ENCODE measurements around the gene RHOBTB1.
"Not testable (repeated sequence)": the region's sequence is repeated elsewhere in the genome, so short reads cannot be mapped to it uniquely, and the experiment has no call there.

The RHOBTB1 gene

DNA sequence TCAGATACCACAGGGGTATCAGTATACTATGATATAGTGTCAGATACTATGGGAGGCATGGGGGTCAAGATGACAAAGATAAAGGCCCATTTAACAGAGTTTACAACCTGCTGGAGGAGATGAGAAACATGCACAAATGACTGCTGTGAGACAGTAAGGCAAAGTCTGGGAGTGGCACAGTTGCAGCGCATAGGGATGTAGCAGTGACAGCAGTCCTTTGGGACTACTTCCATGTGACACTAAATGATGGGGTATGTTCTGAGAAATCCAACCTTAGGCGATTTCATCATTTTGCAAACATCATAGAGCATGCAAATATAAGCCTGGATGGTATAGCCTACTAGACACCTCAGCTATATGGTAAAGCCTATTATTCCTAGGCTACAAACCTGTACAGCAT, 108.9 kb downstream of the RHOBTB1 start:
- TF ChIP-seq, protein P1, sequence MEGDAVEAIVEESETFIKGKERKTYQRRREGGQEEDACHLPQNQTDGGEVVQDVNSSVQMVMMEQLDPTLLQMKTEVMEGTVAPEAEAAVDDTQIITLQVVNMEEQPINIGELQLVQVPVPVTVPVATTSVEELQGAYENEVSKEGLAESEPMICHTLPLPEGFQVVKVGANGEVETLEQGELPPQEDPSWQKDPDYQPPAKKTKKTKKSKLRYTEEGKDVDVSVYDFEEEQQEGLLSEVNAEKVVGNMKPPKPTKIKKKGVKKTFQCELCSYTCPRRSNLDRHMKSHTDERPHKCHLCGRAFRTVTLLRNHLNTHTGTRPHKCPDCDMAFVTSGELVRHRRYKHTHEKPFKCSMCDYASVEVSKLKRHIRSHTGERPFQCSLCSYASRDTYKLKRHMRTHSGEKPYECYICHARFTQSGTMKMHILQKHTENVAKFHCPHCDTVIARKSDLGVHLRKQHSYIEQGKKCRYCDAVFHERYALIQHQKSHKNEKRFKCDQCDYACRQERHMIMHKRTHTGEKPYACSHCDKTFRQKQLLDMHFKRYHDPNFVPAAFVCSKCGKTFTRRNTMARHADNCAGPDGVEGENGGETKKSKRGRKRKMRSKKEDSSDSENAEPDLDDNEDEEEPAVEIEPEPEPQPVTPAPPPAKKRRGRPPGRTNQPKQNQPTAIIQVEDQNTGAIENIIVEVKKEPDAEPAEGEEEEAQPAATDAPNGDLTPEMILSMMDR (IDR thresholded peaks at IDR 0.05; ENCODE audit: insufficient read depth, low read depth, low read length, missing control alignments) = no peak
- H3K4me3 ChIP-seq (ENCODE audit: low read depth, low read length) = no peak overlapping the region
- no peak for DNase-seq (ENCODE audit: low read depth)

DNA sequence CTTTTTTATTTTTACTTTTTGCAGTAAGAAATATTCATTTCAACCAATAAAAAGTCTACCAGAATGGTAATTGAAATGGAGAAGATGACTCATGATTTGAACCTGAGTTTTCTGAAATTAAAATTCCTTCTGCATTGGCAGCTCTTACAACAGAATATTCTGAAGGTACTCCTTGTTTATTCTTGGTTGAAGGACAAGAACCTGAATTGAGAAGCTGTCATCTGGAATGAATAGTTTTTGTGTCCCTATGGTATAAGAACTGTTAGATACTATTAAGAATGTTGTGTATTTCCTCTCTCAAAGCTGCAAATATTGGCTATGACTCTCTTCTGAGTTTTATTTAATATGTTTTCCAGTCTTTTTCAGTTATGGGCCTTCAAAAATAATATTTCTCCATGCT, 109.6 kb downstream of the RHOBTB1 start:
- TF ChIP-seq, protein P1 (IDR thresholded peaks at IDR 0.05; ENCODE audit: insufficient read depth, low read depth, low read length, missing control alignments) = no peak
- no peak overlapping the region for H3K4me3 ChIP-seq (ENCODE audit: low read depth, low read length)
- no peak for DNase-seq (ENCODE audit: low read depth)

DNA sequence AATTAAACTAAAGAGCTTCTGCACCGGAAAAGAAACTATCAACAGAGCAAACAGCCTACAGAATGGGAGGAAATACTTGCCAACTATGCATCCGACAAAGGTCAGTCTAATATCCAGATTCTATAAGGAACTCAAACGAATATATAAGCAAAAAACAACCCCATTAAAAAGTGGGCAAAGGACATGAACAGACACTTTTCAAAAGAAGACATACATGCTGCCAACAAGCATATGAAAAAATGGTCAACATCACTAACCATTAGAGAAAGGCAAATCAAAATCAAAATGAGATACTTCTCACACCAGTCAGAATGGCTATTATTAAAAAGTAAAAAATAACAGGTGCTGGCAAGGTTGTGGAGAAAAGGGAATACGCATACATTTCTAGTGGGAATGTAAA, 111.8 kb downstream of the RHOBTB1 start:
- not testable (repeated sequence) for DNase-seq (ENCODE audit: low read depth); H3K4me3 ChIP-seq (ENCODE audit: low read depth, low read length)

DNA sequence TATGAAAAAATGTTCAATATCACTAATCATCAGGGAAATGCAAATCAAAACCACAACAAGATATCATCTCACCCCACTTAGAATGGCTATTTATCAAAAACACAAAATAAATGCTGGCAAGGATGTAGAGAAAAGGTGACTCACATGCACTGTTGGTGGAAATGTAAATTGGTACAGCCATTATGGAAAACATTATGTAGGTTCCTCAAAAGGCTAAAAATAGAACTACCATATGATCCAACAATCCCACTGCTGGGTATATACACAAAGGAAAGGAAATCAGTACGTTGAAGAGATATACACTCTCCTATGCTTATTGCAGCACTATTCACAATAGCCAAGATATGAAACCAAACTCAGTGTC, 115.5 kb downstream of the RHOBTB1 start:
- no peak overlapping the region for H3K4me3 ChIP-seq (ENCODE audit: low read depth, low read length)
- DNase-seq (ENCODE audit: low read depth) = no peak
- TF ChIP-seq, protein P1 (IDR thresholded peaks at IDR 0.05; ENCODE audit: insufficient read depth, low read depth, low read length, missing control alignments) = no peak

DNA sequence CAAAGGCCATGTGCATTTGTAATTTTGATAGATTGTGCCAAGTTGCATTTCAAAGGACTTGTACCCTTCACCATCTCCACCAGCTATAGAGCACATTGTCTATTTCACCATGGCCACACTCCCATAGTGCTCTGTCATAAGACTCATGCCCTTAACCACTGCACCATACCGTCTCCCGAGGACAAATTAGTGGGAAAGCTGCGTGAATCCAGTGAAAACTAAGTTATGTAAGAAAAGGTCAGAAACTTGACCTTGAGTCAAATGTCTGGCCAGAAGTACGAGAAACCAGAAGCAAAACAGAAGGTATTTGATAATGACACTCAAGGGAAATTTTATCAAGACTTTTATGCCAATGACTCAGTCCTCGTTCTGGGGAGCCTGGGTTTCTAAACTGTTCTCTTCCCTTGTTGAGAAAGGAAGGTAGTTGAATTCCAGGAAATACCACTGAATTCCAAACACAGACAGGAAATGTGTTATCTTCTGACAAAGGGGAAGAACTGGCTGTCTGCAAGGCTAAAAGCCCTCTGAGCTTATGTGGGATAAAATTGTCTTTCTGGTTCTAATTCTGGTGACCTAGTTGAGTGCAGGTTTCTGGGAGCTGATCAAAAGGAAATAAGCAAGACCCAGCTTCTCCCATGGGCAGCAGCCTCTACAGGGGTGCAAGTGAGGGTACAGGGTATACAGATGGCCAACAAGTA, 116.0 kb downstream of the RHOBTB1 start:
- H3K4me3 ChIP-seq (ENCODE audit: low read depth, low read length) = no peak overlapping the region
- TF ChIP-seq, protein P1 (IDR thresholded peaks at IDR 0.05; ENCODE audit: insufficient read depth, low read depth, low read length, missing control alignments) = no peak
- DNase-seq (ENCODE audit: low read depth) = no peak

DNA sequence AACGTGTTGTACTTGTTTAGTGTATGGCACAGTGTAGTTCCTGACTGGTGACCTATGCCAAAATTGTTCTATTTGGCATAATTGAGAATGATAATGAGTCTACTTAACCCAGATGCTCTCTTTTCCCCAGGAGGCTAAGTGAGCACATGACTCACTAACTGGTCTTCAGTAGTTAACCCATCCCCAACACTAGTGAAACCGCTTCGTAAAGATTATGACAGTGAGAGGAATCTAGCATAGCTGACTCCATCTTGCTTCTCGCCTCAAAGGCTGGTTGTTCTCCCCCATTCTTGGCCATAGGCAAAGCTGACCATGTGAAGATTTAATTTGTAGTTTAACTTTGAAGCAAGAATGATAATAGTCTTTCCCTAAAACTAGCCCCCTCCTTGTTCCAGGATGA, 118.5 kb downstream of the RHOBTB1 start:
- TF ChIP-seq, protein P1 (IDR thresholded peaks at IDR 0.05; ENCODE audit: insufficient read depth, low read depth, low read length, missing control alignments) = no peak
- DNase-seq (ENCODE audit: low read depth) = no peak
- no peak overlapping the region for H3K4me3 ChIP-seq (ENCODE audit: low read depth, low read length)

DNA sequence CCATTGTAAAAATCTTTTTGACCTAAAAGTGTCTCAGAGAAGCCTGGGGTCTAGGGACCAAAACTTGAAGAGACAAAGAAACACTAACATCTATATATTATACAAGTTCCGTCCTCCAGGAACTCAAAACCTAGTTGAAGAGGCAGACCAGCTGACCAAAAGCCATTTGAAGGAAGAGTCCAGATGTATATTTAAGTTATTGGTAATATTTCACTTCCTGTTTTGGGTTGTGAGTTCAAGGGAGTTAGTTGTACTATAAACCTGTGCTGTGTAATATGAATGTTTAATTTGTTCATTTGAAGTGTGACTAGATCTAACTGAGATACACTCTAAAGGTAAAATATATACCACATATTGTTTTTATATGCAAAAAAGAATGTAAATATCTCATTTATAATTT, 120.7 kb downstream of the RHOBTB1 start:
- H3K4me3 ChIP-seq (ENCODE audit: low read depth, low read length) = no peak overlapping the region
- DNase-seq (ENCODE audit: low read depth) = no peak
- TF ChIP-seq, protein P1 (IDR thresholded peaks at IDR 0.05; ENCODE audit: insufficient read depth, low read depth, low read length, missing control alignments) = no peak
